HepG2 (cell line): Measurements from ENCODE around the gene ARL4D. TPM values are rescaled to one million over a fixed set of nuclear protein-coding genes. Genes with fewer than 3 reads are reported as not detected.

Source experiments
- ATAC-seq: fragments of 200-7000 bp; cut with Tn5 transposase; 3 replicates; pipeline ENCODE4 v1.9.1; 2020; ENCODE audit warnings: mild to moderate bottlenecking, moderate library complexity
- BruUV-seq: library from RNA; stranded (reverse); fragments of 400-500 nt; replicated peaks from 2 replicates; lab custom pipeline; 2021; lab: Mats Ljungman, UMichigan
- CTCF ChIA-PET: fragments of 300-600 bp; formaldehyde crosslinking; extraction: SDS; loops from one replicate; lab custom pipeline; 2021; ENCODE audit warnings: low total read pairs, inconsistent platforms, low intra/inter-chr PET ratio; lab: Yijun Ruan, JAX
- POLR2A ChIA-PET: fragments of 350-600 bp; sonication (Branson Sonifier 250); formaldehyde crosslinking; loops from one replicate; lab custom pipeline; 2020; ENCODE audit warnings: antibody characterized with exemption, inconsistent platforms; lab: Yijun Ruan, JAX
- DNase-seq: peaks from one replicate; pipeline ENCODE4 v3.0.0-alpha.2; 2015; ENCODE audit warnings: low spot score
- FAIRE-seq: peaks from 3 replicates; lab custom pipeline; 2011; peaks lifted over from hg19 to GRCh38; lab: Jason Lieb, UNC
- H2AFZ ChIP-seq: one replicate; pipeline ENCODE4 v1.6.1; 2011; ENCODE audit warnings: low read length, inconsistent platforms
- H3K27ac ChIP-seq: fragments of 300-600 bp; 3 replicates; pipeline ENCODE4 v1.8.0; 2011; ENCODE audit warnings: mixed run types, mild to moderate bottlenecking, mixed read lengths, low read length, inconsistent platforms; ENCODE audit not compliant: insufficient read depth; ENCODE audit errors: extremely low read length
- H3K27me3 ChIP-seq, 2 experiments: fragments of 200-600 bp in 1 of 2; 2 replicates in 1 of 2; 3 replicates in 1 of 2; pipeline versions ENCODE4 v1.6.0 to v1.8.0; 2011; ENCODE audit warnings: low read length in 2 of 2, mild to moderate bottlenecking in 2 of 2, moderate library complexity in 2 of 2, inconsistent platforms in 1 of 2; ENCODE audit not compliant: insufficient read depth in 2 of 2, control insufficient read depth in 1 of 2
- H3K36me3 ChIP-seq, 2 experiments: fragments of 200-600 bp in 1 of 2; replicated peaks in 1 of 2; 2 replicates in 1 of 2; 3 replicates in 1 of 2; pipeline versions ENCODE4 v1.5.1 to v1.8.0; 2011; ENCODE audit warnings: low read length in 2 of 2, inconsistent platforms in 1 of 2; ENCODE audit not compliant: insufficient read depth in 2 of 2, control insufficient read depth in 1 of 2
- H3K4me1 ChIP-seq: 2 replicates; pipeline ENCODE4 v1.5.1; 2012; ENCODE audit warnings: low read length, inconsistent platforms; ENCODE audit not compliant: insufficient read depth
- H3K4me2 ChIP-seq: 2 replicates; pipeline ENCODE4 v1.6.0; 2011; ENCODE audit warnings: low read depth, low read length, inconsistent platforms
- H3K4me3 ChIP-seq, 3 experiments: fragments of 200-600 bp in 1 of 3; sonication (generic), shearing (Covaris generic) in 1 of 3; replicated peaks in 1 of 3; 2 replicates each; pipeline ENCODE4 v1.5.1; 2011 to 2016; ENCODE audit warnings: low read length in 3 of 3, inconsistent platforms in 2 of 3, low read depth in 2 of 3, mild to moderate bottlenecking in 2 of 3, control low read depth in 1 of 3, mixed read lengths in 1 of 3; ENCODE audit not compliant: insufficient read depth in 1 of 3
- H3K79me2 ChIP-seq: one replicate; pipeline ENCODE4 v1.6.1; 2011; ENCODE audit warnings: low read length, inconsistent platforms; ENCODE audit not compliant: insufficient read depth
- H3K9ac ChIP-seq: 2 replicates; pipeline ENCODE4 v1.6.0; 2011; ENCODE audit warnings: mild to moderate bottlenecking, low read depth, low read length, inconsistent platforms; ENCODE audit not compliant: insufficient read depth
- H3K9me3 ChIP-seq: 2 replicates; pipeline ENCODE4 v1.5.1; 2012; ENCODE audit warnings: mild to moderate bottlenecking, low read length
- H4K20me1 ChIP-seq: 2 replicates; pipeline ENCODE4 v1.6.0; 2011; ENCODE audit warnings: inconsistent platforms, mild to moderate bottlenecking, low read length, moderate library complexity; ENCODE audit not compliant: insufficient read depth
- FOSL2 ChIP-seq: sonication (generic); formaldehyde crosslinking; IDR thresholded peaks from 2 replicates; pipeline ENCODE4 v1.4.0; 2020; ENCODE audit warnings: missing genetic modification reagents
- GLI4 ChIP-seq: sonication (generic); formaldehyde crosslinking; IDR thresholded peaks from 2 replicates; pipeline ENCODE4 v1.5.1; 2020; ENCODE audit warnings: missing genetic modification reagents, mild to moderate bottlenecking, moderate library complexity, borderline replicate concordance
- MAFF ChIP-seq: IDR thresholded peaks from 2 replicates; pipeline ENCODE4 v1.6.1; 2011; ENCODE audit warnings: low read depth, low read length, improper control_type of control experiment
- MAFK ChIP-seq, 2 experiments: IDR thresholded peaks in 1 of 2; conservative IDR thresholded peaks in 1 of 2; 2 replicates each; pipeline ENCODE4 v1.6.1; 2011; ENCODE audit warnings: improper control_type of control experiment in 2 of 2, low read length in 2 of 2
- MED13 ChIP-seq: sonication (generic); formaldehyde crosslinking; IDR thresholded peaks from 2 replicates; pipeline ENCODE4 v1.5.0; 2020; ENCODE audit warnings: missing genetic modification reagents
- PBX3 ChIP-seq: sonication (generic); formaldehyde crosslinking; IDR thresholded peaks from 2 replicates; pipeline ENCODE4 v1.8.1; 2023; ENCODE audit warnings: missing genetic modification reagents, inconsistent platforms, borderline replicate concordance
- SOX6 ChIP-seq, 2 experiments: fragments of 450-650 bp in 1 of 2; sonication (generic) in 1 of 2; formaldehyde crosslinking in 1 of 2; IDR thresholded peaks; 2 replicates each; pipeline versions ENCODE4 v1.4.0 to v1.6.1; 2017 to 2020; ENCODE audit warnings: antibody characterized with exemption in 1 of 2, mild to moderate bottlenecking in 1 of 2, missing genetic modification reagents in 1 of 2
- SP140L ChIP-seq: sonication (generic); formaldehyde crosslinking; IDR thresholded peaks from 2 replicates; pipeline ENCODE4 v1.4.0; 2020; ENCODE audit warnings: missing genetic modification reagents, borderline replicate concordance
- TBX3 ChIP-seq: fragments of 450-650 bp; IDR thresholded peaks from 2 replicates; pipeline ENCODE4 v1.6.1; 2017; ENCODE audit warnings: antibody characterized with exemption, mild to moderate bottlenecking, inconsistent platforms, borderline replicate concordance
- ZFP1 ChIP-seq: IDR thresholded peaks from 2 replicates; pipeline ENCODE4 v1.6.1; 2016
- ZKSCAN5 ChIP-seq: sonication (generic); formaldehyde crosslinking; IDR thresholded peaks from 2 replicates; pipeline ENCODE4 v1.5.1; 2020; ENCODE audit warnings: mild to moderate bottlenecking, missing genetic modification reagents
- ZNF652 ChIP-seq: IDR thresholded peaks from 2 replicates; pipeline ENCODE4 v1.6.1; 2016; ENCODE audit warnings: low read depth, borderline replicate concordance
- WGBS: methylation state at CpG from one replicate; pipeline ENCODE4 v1.1.6; 2017; ENCODE audit warnings: low lambda C conversion rate; 5-methylcytosine and 5-hydroxymethylcytosine counted together
- in situ Hi-C: cut with HindIII; loops from 2 replicates; pipeline ENCODE4 v1.10.0; 2017; ENCODE audit warnings: low pct_unique_long_range_greater_than_20kb; ENCODE audit not compliant: extremely low pct_ligation_motif_present
- intact Hi-C: fragments of 100-400 bp; cut with micrococcal nuclease; formaldehyde crosslinking; loops from one replicate; pipeline ENCODE4 v1.10.0; 2022; ENCODE audit not compliant: unreplicated experiment
- polyA plus RNA-seq, 8 experiments: library from polyadenylated mRNA; depleted of rRNA in 3 of 8; stranded (reverse) in 7 of 8; unstranded in 1 of 8; fragments of >200 nt; fragmentation: Illumina TruSeq in 4 of 8; extraction: Trizol in 4 of 8; gene quantifications; 2 replicates each; pipeline versions ENCODE4 v1.2.1 to v1.2.3, GENCODE V29; 2011 to 2016; ENCODE audit warnings: low read depth in 4 of 8, missing spikeins in 1 of 8, mixed read lengths in 1 of 8; ENCODE audit not compliant: insufficient read depth in 1 of 8
- total RNA-seq, 5 experiments: library from RNA; depleted of rRNA; stranded (reverse); fragments of >200 nt; fragmentation: Illumina TruSeq; extraction: Trizol; gene quantifications; 2 replicates each; pipeline ENCODE4 v1.2.3, GENCODE V29; 2016; ENCODE audit warnings: low read depth in 1 of 5
- TF ChIP-seq, protein P1 (sequence below): IDR thresholded peaks from 2 replicates; pipeline ENCODE4 v1.6.1; 2016

Gene ARL4D
- total and polyA plus RNA-seq, 2 of the 13 experiments (the other 11 are each of a cell fraction or from before 2014, with no cell fraction given): 9.0 to 25.9 TPM

GRCh38 chr17:43349142-43349541 lies 49.7 kb upstream of the ARL4D start (continued):
- no peak for TF ChIP-seq ZNF652 (CRISPR knock-in tag)
- TF ChIP-seq PBX3: no peak

GRCh38 chr17:43350888-43351361 lies 47.9 kb upstream of the ARL4D start:
- no peaks in the 10 kb centered on the region for H3K4me1 ChIP-seq
- ATAC-seq (no peak), DNase-seq (no peak), FAIRE-seq (no peak)
- TF ChIP-seq SOX6 (IDR thresholded peaks at IDR 0.05) (no peak), SOX6 (CRISPR knock-in tag; IDR thresholded peaks at IDR 0.05) (no peak), SP140L (CRISPR knock-in tag) (no peak), ZFP1 (CRISPR knock-in tag) (no peak), TBX3 (no peak), GLI4 (CRISPR knock-in tag) (no peak), MAFF (peak; percentile 69), MAFK (conservative IDR thresholded peaks at IDR 0.05 in 1 of 2, IDR thresholded peaks at IDR 0.05 in 1 of 2; ENCODE audit: low read length in 2 of 2) (peak; percentile 72 to 83), FOSL2 (CRISPR knock-in tag) (peak; percentile 85), ZKSCAN5 (CRISPR knock-in tag) (no peak), MED13 (no peak)
- TF ChIP-seq, protein P1, sequence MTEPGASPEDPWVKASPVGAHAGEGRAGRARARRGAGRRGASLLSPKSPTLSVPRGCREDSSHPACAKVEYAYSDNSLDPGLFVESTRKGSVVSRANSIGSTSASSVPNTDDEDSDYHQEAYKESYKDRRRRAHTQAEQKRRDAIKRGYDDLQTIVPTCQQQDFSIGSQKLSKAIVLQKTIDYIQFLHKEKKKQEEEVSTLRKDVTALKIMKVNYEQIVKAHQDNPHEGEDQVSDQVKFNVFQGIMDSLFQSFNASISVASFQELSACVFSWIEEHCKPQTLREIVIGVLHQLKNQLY (CRISPR knock-in tag): 0 out of 2 replicates have a peak, but pooled peaks have one; percentile 15
- H3K27me3 ChIP-seq: no peaks in the 10 kb centered on the region
- 81% methylated on average over 9 of the region's 9 CpGs for WGBS
- no peak overlapping the region for H3K27ac ChIP-seq
- no peak overlapping the region for H3K4me3 ChIP-seq
- BruUV-seq: no TSS peak
- no peak overlapping the region for H3K4me2 ChIP-seq
- peaks cover 0 to 4% of the 10 kb centered on the region in 2 experiments; a peak in 1 of 5 replicates for H3K36me3 ChIP-seq
- ChIA-PET CTCF (no interaction called here), POLR2A (interaction anchor here (0.6 to 1.7 kb wide), 2 partner anchors 17 to 109 kb away, joined by 3 to 5 read pairs; no protein-coding TSS in a partner anchor)
- H3K9me3 ChIP-seq: peaks cover 37% of the 10 kb centered on the region
- H3K9ac ChIP-seq: no peak overlapping the region
- peaks cover 18% of the 10 kb centered on the region for H3K79me2 ChIP-seq
- intact Hi-C loops (no loop called here), in situ Hi-C loops (no loop called here)
- H4K20me1 ChIP-seq: no peaks in the 10 kb centered on the region
- H2AFZ ChIP-seq: no peak overlapping the region
